Neuronal stem cell (in vitro differentiated cells): ENCODE results near the gene MFAP2.

ENCODE experiments used
- DNase-seq: peaks from one replicate; pipeline ENCODE4 v3.0.0-alpha.2; 2013; ENCODE audit warnings: low spot score
- H2AFZ ChIP-seq: one replicate; pipeline ENCODE4 v1.6.1; 2013; ENCODE audit warnings: mild to moderate bottlenecking, low read length, inconsistent platforms
- H2AK5ac ChIP-seq: 2 replicates; pipeline ENCODE4 v1.6.1; 2013; ENCODE audit warnings: low read depth, mild to moderate bottlenecking, inconsistent platforms, low read length, moderate library complexity, mixed read lengths
- H2BK120ac ChIP-seq: 2 replicates; pipeline ENCODE4 v1.6.1; 2013; ENCODE audit warnings: low read depth, mild to moderate bottlenecking, inconsistent platforms, low read length, moderate library complexity, mixed read lengths
- H2BK12ac ChIP-seq: one replicate; pipeline ENCODE4 v1.6.1; 2013; ENCODE audit warnings: low read length, inconsistent platforms
- H2BK15ac ChIP-seq: 2 replicates; pipeline ENCODE4 v1.6.1; 2013; ENCODE audit warnings: mild to moderate bottlenecking, low read length, inconsistent platforms, mixed read lengths
- H2BK5ac ChIP-seq: one replicate; pipeline ENCODE4 v1.6.1; 2013; ENCODE audit warnings: inconsistent platforms, mild to moderate bottlenecking, low read length, moderate library complexity
- H3K14ac ChIP-seq: one replicate; pipeline ENCODE4 v1.6.1; 2013; ENCODE audit warnings: low read length, inconsistent platforms
- H3K18ac ChIP-seq: 2 replicates; pipeline ENCODE4 v1.6.1; 2013; ENCODE audit warnings: low read length, inconsistent platforms
- H3K23ac ChIP-seq: 2 replicates; pipeline ENCODE4 v1.6.1; 2013; ENCODE audit warnings: low read depth, mild to moderate bottlenecking, mixed read lengths, low read length, inconsistent platforms; ENCODE audit not compliant: poor library complexity
- H3K27ac ChIP-seq: replicated peaks from 3 replicates; pipeline ENCODE4 v1.5.1; 2013; ENCODE audit warnings: low read length, inconsistent platforms
- H3K27me3 ChIP-seq, 3 experiments: 2 replicates each; pipeline ENCODE4 v1.6.1; 2013; ENCODE audit warnings: low read length in 3 of 3, mild to moderate bottlenecking in 2 of 3, inconsistent platforms in 1 of 3, low read depth in 1 of 3, mixed read lengths in 1 of 3, moderate library complexity in 1 of 3; ENCODE audit not compliant: control insufficient read depth in 3 of 3, insufficient read depth in 3 of 3
- H3K36me3 ChIP-seq, 2 donors: replicated peaks in 1 of 2; 2 replicates each; pipeline ENCODE4 v1.6.1; 2013; ENCODE audit warnings: low read length in 2 of 2; ENCODE audit not compliant: control insufficient read depth in 2 of 2, insufficient read depth in 2 of 2
- H3K4ac ChIP-seq: 2 replicates; pipeline ENCODE4 v1.6.1; 2013; ENCODE audit warnings: inconsistent platforms, mild to moderate bottlenecking, low read length, moderate library complexity
- H3K4me1 ChIP-seq, 2 donors: 1 replicate in 1 of 2; 2 replicates in 1 of 2; pipeline ENCODE4 v1.6.1; 2013; ENCODE audit warnings: low read length in 2 of 2, low read depth in 1 of 2; ENCODE audit not compliant: control insufficient read depth in 2 of 2, insufficient read depth in 1 of 2
- H3K4me2 ChIP-seq: one replicate; pipeline ENCODE4 v1.6.1; 2013; ENCODE audit warnings: mild to moderate bottlenecking, low read length, inconsistent platforms; ENCODE audit not compliant: insufficient read depth, poor library complexity, severe bottlenecking
- H3K4me3 ChIP-seq, 2 donors: 2 replicates each; pipeline ENCODE4 v1.5.1; 2013; ENCODE audit warnings: low read length in 2 of 2, mild to moderate bottlenecking in 2 of 2, inconsistent platforms in 1 of 2, moderate library complexity in 1 of 2
- H3K79me1 ChIP-seq: one replicate; pipeline ENCODE4 v1.6.1; 2013; ENCODE audit warnings: low read depth, mild to moderate bottlenecking, inconsistent platforms, low read length, moderate library complexity
- H3K9ac ChIP-seq: one replicate; pipeline ENCODE4 v1.6.1; 2013; ENCODE audit warnings: mild to moderate bottlenecking, low read depth, low read length, inconsistent platforms; ENCODE audit not compliant: poor library complexity
- H3K9me3 ChIP-seq, 2 donors: replicated peaks in 1 of 2; 2 replicates each; pipeline versions ENCODE3 to v1.6.1; 2013; ENCODE audit warnings: low read length in 2 of 2, mild to moderate bottlenecking in 2 of 2, inconsistent platforms in 1 of 2, low read depth in 1 of 2, mixed read lengths in 1 of 2, moderate library complexity in 1 of 2; ENCODE audit not compliant: control insufficient read depth in 2 of 2, insufficient read depth in 1 of 2
- H4K8ac ChIP-seq: one replicate; pipeline ENCODE4 v1.6.1; 2013; ENCODE audit warnings: low read depth, mild to moderate bottlenecking, inconsistent platforms, low read length, moderate library complexity
- H4K91ac ChIP-seq: one replicate; pipeline ENCODE4 v1.6.1; 2013; ENCODE audit warnings: low read length, low read depth, mild to moderate bottlenecking, inconsistent platforms; ENCODE audit not compliant: poor library complexity
- WGBS, 2 donors: extraction: QIAGEN DNeasy Blood & Tissue Kit; methylation state at CpG; one replicate each; pipeline ENCODE4 v1.1.7; 2013; ENCODE audit warnings: missing lambda C conversion rate in 2 of 2, mixed read lengths in 1 of 2; ENCODE audit not compliant: insufficient read length in 2 of 2, insufficient replicate concordance in 1 of 2; ENCODE audit errors: extremely low coverage in 2 of 2; 5-methylcytosine and 5-hydroxymethylcytosine counted together

Gene MFAP2

GRCh38 chr1:16975838-16976237 is 4.6 kb downstream of the MFAP2 start:
- peak overlapping the region; percentile 22 for H3K27ac ChIP-seq
- WGBS, 2 donors = no CpG with 5 or more reads among the region's 14 CpGs
- H2BK5ac ChIP-seq = peak overlapping the region; percentile 61
- no peaks in the 10 kb centered on the region for H3K9me3 ChIP-seq
- H3K79me1 ChIP-seq = peaks cover 25% of the 10 kb centered on the region
- no peak overlapping the region for H3K4me3 ChIP-seq
- peak overlapping the region; percentile 58 for H3K23ac ChIP-seq
- H2BK15ac ChIP-seq = no peak overlapping the region
- no peaks in the 10 kb centered on the region for H3K27me3 ChIP-seq
- no peak overlapping the region for H3K4me2 ChIP-seq
- no peak overlapping the region for H2AFZ ChIP-seq
- H3K4me1 ChIP-seq = peaks cover 27 to 38% of the 10 kb centered on the region in 2 donors
- H2AK5ac ChIP-seq = no peak overlapping the region
- H2BK120ac ChIP-seq = no peak overlapping the region
- peak overlapping the region; percentile 50 for H3K14ac ChIP-seq
- DNase-seq = no peak
- peak overlapping the region; percentile 32 for H3K9ac ChIP-seq
- peak overlapping the region; percentile 74 for H3K18ac ChIP-seq
- H2BK12ac ChIP-seq = no peak overlapping the region
- peaks cover 25 to 52% of the 10 kb centered on the region in 2 donors for H3K36me3 ChIP-seq
- H4K8ac ChIP-seq = no peak overlapping the region
- H3K4ac ChIP-seq = no peak overlapping the region
- no peak overlapping the region for H4K91ac ChIP-seq

GRCh38 chr1:16975211-16975610 is 5.2 kb downstream of the MFAP2 start:
- H3K36me3 ChIP-seq = peaks cover 31 to 58% of the 10 kb centered on the region in 2 donors
- H3K4me2 ChIP-seq = no peak overlapping the region
- H2AFZ ChIP-seq = no peak overlapping the region
- H2BK5ac ChIP-seq = peak overlapping the region; percentile 61
- no peak overlapping the region for H3K4me3 ChIP-seq
- H4K91ac ChIP-seq = no peak overlapping the region
- no peak overlapping the region for H2BK15ac ChIP-seq
- peak overlapping the region; percentile 23 for H3K18ac ChIP-seq
- no peaks in the 10 kb centered on the region for H3K9me3 ChIP-seq
- peak overlapping the region; percentile 78 for H2AK5ac ChIP-seq
- H2BK120ac ChIP-seq = no peak overlapping the region
- no peaks in the 10 kb centered on the region for H3K27me3 ChIP-seq
- peak overlapping the region; percentile 37 for H3K9ac ChIP-seq
- WGBS, 2 donors = no CpG with 5 or more reads among the region's 14 CpGs
- peak overlapping the region; percentile 22 for H3K27ac ChIP-seq
- H4K8ac ChIP-seq = no peak overlapping the region
- no peak overlapping the region for H2BK12ac ChIP-seq
- peak overlapping the region; percentile 58 for H3K23ac ChIP-seq
- H3K4ac ChIP-seq = no peak overlapping the region
- peaks cover 27 to 36% of the 10 kb centered on the region in 2 donors for H3K4me1 ChIP-seq
- no peak for DNase-seq
- peak overlapping the region; percentile 47 for H3K14ac ChIP-seq
- peaks cover 25% of the 10 kb centered on the region for H3K79me1 ChIP-seq

- H2BK15ac ChIP-seq = no peak overlapping the region
- no peak overlapping the region for H2AFZ ChIP-seq
- H2BK5ac ChIP-seq = no peak overlapping the region
- peak overlapping the region; percentile 71 for H3K23ac ChIP-seq
- no peak overlapping the region for H4K8ac ChIP-seq
- H3K36me3 ChIP-seq = peaks cover 44 to 64% of the 10 kb centered on the region in 2 donors
- no peak overlapping the region for H3K4me2 ChIP-seq
- DNase-seq = no peak
- H2BK120ac ChIP-seq = no peak overlapping the region
- peaks cover 12 to 27% of the 10 kb centered on the region in 2 donors for H3K4me1 ChIP-seq
- peak overlapping the region; percentile 46 for H2BK12ac ChIP-seq
- no peaks in the 10 kb centered on the region for H3K27me3 ChIP-seq
- no peak overlapping the region for H3K4me3 ChIP-seq
- no peak overlapping the region for H3K4ac ChIP-seq
- peak overlapping the region; percentile 57 for H4K91ac ChIP-seq
- no CpG with 5 or more reads among the region's 9 CpGs for whole genome bisulfite sequencing, 2 donors
- H2AK5ac ChIP-seq = peak overlapping the region; percentile 29
- H3K14ac ChIP-seq = peak overlapping the region; percentile 31
- H3K9me3 ChIP-seq = no peaks in the 10 kb centered on the region
- H3K79me1 ChIP-seq = peaks cover 15% of the 10 kb centered on the region
- peak overlapping the region; percentile 87 for H3K27ac ChIP-seq
- peak overlapping the region; percentile 61 for H3K18ac ChIP-seq
- no peak overlapping the region for H3K9ac ChIP-seq
These were observed 7.2 kb downstream of the MFAP2 start for GRCh38 chr1:16973215-16973614.

- no peak overlapping the region for H2BK5ac ChIP-seq
- H3K27me3 ChIP-seq = no peaks in the 10 kb centered on the region
- H3K4me2 ChIP-seq = no peak overlapping the region
- peak overlapping the region; percentile 78 for H3K9ac ChIP-seq
- DNase-seq = no peak
- H3K4ac ChIP-seq = no peak overlapping the region
- H3K79me1 ChIP-seq = peaks cover 10% of the 10 kb centered on the region
- no peak overlapping the region for H3K4me3 ChIP-seq
- H3K14ac ChIP-seq = no peak overlapping the region
- H2BK12ac ChIP-seq = no peak overlapping the region
- H2AK5ac ChIP-seq = peak overlapping the region; percentile 81
- no peak overlapping the region for H4K8ac ChIP-seq
- no peak overlapping the region for H3K23ac ChIP-seq
- peak overlapping the region; percentile 52 for H2BK120ac ChIP-seq
- peaks cover 11 to 20% of the 10 kb centered on the region in 2 donors for H3K4me1 ChIP-seq
- H2BK15ac ChIP-seq = peak overlapping the region; percentile 50
- no peak overlapping the region for H2AFZ ChIP-seq
- H3K9me3 ChIP-seq = no peaks in the 10 kb centered on the region
- H3K18ac ChIP-seq = peak overlapping the region; percentile 62
- peak overlapping the region; percentile 87 for H3K27ac ChIP-seq
- H3K36me3 ChIP-seq = peaks cover 41 to 60% of the 10 kb centered on the region in 2 donors
- WGBS, 2 donors = no CpG with 5 or more reads among the region's 11 CpGs
- H4K91ac ChIP-seq = no peak overlapping the region
These were observed 8.1 kb downstream of the MFAP2 start for GRCh38 chr1:16972189-16972895.
